ENCODE data around the gene SYNCRIP. TPM values are rescaled to one million over a fixed set of nuclear protein-coding genes. Genes with fewer than 3 reads are reported as not detected.

Gene SYNCRIP
- total and polyA plus RNA-seq, 2 of the 4 experiments (the other 2 are of a cell fraction), result 50.1 to 59.3 TPM

DNA sequence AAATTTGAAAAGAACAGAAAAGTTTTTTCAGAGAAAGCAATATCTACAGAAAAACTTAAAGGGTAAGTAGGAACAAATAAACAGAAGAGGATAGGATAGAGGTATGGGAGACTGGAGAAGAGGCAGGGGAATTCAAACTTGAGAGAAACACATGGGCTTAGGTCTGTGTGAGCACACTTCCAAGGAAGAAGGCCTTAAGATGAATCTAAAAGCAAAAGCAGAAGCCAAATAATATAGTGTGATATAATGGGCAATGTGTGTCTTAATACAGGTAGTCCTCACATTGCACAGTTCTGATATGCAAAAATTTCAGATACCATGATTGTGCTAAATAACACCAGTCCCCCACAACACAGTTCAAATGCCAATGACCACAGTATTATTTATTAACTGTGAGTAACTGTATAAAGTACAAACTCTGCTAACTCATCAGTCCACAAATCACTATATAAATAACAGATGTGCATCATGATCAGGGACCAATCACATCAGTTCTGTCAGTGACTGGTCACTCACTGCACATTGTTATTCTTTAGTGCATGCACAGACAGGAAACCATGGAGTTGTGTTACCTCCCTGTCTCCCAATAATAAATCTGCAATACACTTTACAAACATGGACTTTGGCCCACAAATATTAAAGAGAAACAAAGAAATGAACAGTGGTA lies 67.6 kb downstream of the SYNCRIP start:
- H4K5ac ChIP-seq (ENCODE audit: low read depth, low read length), result no peak overlapping the region
- no peak overlapping the region for H2BK120ac ChIP-seq (ENCODE audit: low read depth, low read length)
- dilution Hi-C loops (cut with HindIII; ENCODE audit: low sequenced_read_pairs, unreplicated experiment), result no loop called here
- H3K9me1 ChIP-seq (ENCODE audit: insufficient read depth, low read length), result peaks cover 5% of the 10 kb centered on the region
- no TSS peak for BruUV-seq (replicated peaks)
- TF ChIP-seq RAD21 (IDR thresholded peaks at IDR 0.05; ENCODE audit: low read length), result no peak
- TF ChIP-seq MAFK (IDR thresholded peaks at IDR 0.05; ENCODE audit: low read depth, low read length), result peak; percentile 58
- H4K8ac ChIP-seq (ENCODE audit: low read depth in 2 of 2, low read length in 2 of 2), result no peak overlapping the region
- H3K79me1 ChIP-seq (ENCODE audit: low read depth in 1 of 2, low read length in 2 of 2), result peaks cover 31 to 63% of the 10 kb centered on the region in 2 experiments
- H2BK20ac ChIP-seq (ENCODE audit: low read depth, low read length), result no peak overlapping the region
- no peak overlapping the region for H2AFZ ChIP-seq (replicated peaks; ENCODE audit: low read length, poor library complexity)
- no peak overlapping the region for H2AK9ac ChIP-seq (replicated peaks; ENCODE audit: low read depth, low read length, poor library complexity)
- no peak overlapping the region for H3K18ac ChIP-seq (ENCODE audit: low read depth, low read length)
- ChIA-PET POLR2A (ENCODE audit: unreplicated experiment) (no interaction called here), CTCF (no interaction called here)
- in situ Hi-C loops (cut with MboI; ENCODE audit: low sequenced_read_pairs), result no loop called here
- no peak overlapping the region for H3K27ac ChIP-seq (ENCODE audit: insufficient read depth, low read length)
- ATAC-seq (ENCODE audit: low read depth), result peak; percentile 95
- peak overlapping the region; percentile 7 for H2BK5ac ChIP-seq (ENCODE audit: low read depth, low read length, poor library complexity, severe bottlenecking)
- no peak overlapping the region for H3K14ac ChIP-seq (replicated peaks; ENCODE audit: low read depth, low read length)
- H4K91ac ChIP-seq (ENCODE audit: insufficient read depth, low read depth, low read length), result no peak overlapping the region
- H3K27me3 ChIP-seq (ENCODE audit: control insufficient read depth, insufficient read depth, low read length), result no peaks in the 10 kb centered on the region
- no peak overlapping the region for H3K9ac ChIP-seq (ENCODE audit: low read depth, low read length)
- H3K4me3 ChIP-seq (ENCODE audit: insufficient read depth, low read depth, low read length), result no peak overlapping the region
- peaks cover 36% of the 10 kb centered on the region for H4K20me1 ChIP-seq (ENCODE audit: insufficient read depth, low read length)
- H3K9me3 ChIP-seq (ENCODE audit: control insufficient read depth, insufficient read depth, low read length), result no peaks in the 10 kb centered on the region
- H3K23ac ChIP-seq (ENCODE audit: low read depth, low read length), result no peak overlapping the region
- H3K4me2 ChIP-seq (ENCODE audit: low read depth, low read length), result peak overlapping the region; percentile 29; the same call in 1 of the 2 replicates
- DNase-seq, result peak; percentile 89
- peaks cover 9% of the 10 kb centered on the region; the same call in 1 of the 2 replicates for H3K4me1 ChIP-seq (ENCODE audit: control insufficient read depth, insufficient read depth, low read length)
- H2AK5ac ChIP-seq (ENCODE audit: low read depth, low read length), result no peak overlapping the region
- peaks cover 5% of the 10 kb centered on the region; the same call in 1 of the 2 replicates for H3K36me3 ChIP-seq (ENCODE audit: control insufficient read depth, insufficient read depth, low read length)
- intact Hi-C loops (cut with micrococcal nuclease), result loop anchor here (5.0 kb wide), 1 partner anchor 33 kb away; no protein-coding TSS in a partner anchor
- no peak overlapping the region for H3K56ac ChIP-seq (ENCODE audit: extremely low read depth, insufficient read depth, low read length)
- no peak overlapping the region for H2BK15ac ChIP-seq (ENCODE audit: low read depth, low read length)
- no peak overlapping the region for H3K4ac ChIP-seq (ENCODE audit: low read depth, low read length)

All from IMR-90 (cell line).